ENCODE data around the gene TPCN2.
"Not testable (repeated sequence)": the region's sequence is repeated elsewhere in the genome, so short reads cannot be mapped to it uniquely, and the experiment has no call there.

The TPCN2 gene

DNA sequence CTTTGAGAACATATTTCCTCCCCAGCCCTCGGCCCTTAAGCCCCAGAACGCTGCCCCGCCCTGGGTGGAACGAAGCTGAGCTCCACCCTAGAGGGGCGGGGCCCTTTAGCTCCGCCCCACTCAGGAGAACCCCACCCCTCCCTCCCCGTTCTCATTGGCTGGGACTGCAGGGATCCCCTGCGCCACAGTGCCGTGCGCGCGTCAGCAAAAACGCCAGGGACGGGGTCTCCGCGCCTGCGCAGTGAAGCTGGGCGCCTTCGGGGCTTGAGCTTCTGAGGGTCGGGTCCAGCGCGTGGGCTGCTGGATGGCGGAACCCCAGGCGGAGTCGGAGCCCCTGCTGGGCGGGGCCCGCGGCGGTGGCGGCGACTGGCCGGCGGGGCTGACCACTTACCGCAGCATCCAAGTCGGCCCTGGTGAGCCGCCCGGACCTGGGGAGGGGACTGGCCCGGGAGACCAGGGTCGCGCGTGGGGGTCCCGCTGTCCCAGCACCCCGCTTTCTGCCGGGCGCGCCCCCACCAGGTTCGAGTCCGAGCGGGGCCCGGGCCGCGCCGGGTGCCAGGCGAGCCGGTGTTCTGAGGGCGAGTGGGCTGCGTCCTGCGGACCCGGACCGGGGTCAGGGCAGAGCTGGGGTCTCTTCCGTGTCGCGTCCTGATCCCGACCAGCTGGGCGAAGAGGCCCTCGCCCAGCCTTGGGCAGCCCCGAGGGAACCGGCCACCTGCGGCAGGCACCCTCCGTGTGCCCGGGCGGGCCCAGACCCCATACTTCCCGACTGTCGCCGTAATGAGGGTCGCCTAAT, at the start of gene TPCN2:
TPCN2 (plus strand) TSS at position 239 of the 796 bp plus-strand sequence; CDS start at position 305, 66 bp downstream.
- Mint-ChIP-seq H3K9me3 (no peaks in the 10 kb centered on the region), H3K4me1 (ENCODE audit: low read depth) (peaks cover 20% of the 10 kb centered on the region), H3K27ac (peak within 1 kb of the TSS; percentile 67), H3K27me3 (peaks cover 15% of the 10 kb centered on the region), H3K4me3 (peak within 1 kb of the TSS; percentile 78), H3K36me3 (ENCODE audit: low read depth) (no peaks in the 10 kb centered on the region)
- peak; percentile 94 for DNase-seq

DNA sequence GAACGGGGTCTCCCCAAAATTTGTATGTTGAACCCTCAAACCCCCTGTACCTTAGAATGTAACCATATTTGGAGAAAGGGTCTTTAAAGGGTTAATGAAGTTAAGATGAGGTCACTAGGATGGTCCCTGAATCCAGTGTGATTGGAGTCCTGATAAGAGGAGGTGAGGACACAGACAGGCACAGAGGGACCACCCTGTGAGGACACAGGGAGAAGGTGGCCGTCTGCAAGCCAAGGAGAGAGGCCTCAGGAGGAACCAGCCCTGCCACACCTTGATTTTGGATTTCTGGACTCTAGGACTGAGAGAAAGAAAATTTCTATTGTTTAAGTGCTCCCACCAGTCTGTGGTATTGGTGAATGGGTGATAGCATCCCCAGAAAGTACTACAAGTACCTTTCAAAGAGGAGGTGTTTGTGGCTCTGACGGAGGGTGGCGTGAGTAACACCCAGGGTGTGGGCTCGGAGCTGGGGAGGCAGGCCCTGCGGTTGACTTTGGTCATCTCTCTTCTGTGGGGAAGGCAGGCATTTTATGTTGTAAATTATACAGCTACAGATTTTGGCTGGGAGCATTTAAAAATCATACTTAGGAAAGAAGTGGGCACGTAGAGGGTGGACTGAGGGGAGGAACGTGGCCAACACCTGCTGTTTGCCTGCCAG, 49.5 kb upstream of the TPCN2 start:
- H3K27ac Mint-ChIP-seq: no peak overlapping the region
- H3K4me3 Mint-ChIP-seq: no peak overlapping the region
- no peak for DNase-seq
- H3K36me3 Mint-ChIP-seq (ENCODE audit: low read depth): no peaks in the 10 kb centered on the region
- no peaks in the 10 kb centered on the region for H3K4me1 Mint-ChIP-seq (ENCODE audit: low read depth)
- no peaks in the 10 kb centered on the region for H3K9me3 Mint-ChIP-seq
- H3K27me3 Mint-ChIP-seq: peaks cover 8% of the 10 kb centered on the region

DNA sequence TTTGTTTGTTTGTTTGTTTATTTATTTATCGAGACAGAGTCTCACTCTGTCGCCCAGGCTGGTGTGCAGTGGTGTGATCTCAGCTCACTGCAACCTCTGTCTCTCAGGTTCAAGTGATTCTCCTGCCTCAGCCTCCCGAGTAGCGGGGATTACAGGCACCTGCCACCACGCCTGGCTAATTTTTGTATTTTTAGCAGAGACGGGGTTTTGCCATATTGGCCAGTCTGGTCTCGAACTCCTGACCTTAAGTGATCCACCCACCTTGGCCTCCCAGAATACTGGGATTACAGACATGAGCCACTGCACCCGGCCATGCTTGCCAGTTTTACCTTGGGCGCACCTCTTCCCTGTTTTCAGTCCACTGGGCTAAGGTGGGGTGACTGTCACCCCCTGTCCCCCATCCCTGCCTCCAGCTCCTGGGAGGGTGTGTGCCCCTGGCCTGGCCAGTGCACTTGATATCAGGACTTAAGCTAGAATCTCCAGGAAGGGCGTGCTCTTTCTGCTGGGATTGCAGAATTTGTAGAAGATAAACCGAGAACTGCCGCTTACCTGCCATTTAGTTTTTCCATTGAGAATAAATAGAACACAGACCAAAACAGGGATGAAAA, 48.9 kb upstream of the TPCN2 start:
- H3K4me3 Mint-ChIP-seq; H3K4me1 Mint-ChIP-seq (ENCODE audit: low read depth); H3K27me3 Mint-ChIP-seq; DNase-seq; H3K27ac Mint-ChIP-seq; H3K9me3 Mint-ChIP-seq; H3K36me3 Mint-ChIP-seq (ENCODE audit: low read depth): not testable (repeated sequence)

DNA sequence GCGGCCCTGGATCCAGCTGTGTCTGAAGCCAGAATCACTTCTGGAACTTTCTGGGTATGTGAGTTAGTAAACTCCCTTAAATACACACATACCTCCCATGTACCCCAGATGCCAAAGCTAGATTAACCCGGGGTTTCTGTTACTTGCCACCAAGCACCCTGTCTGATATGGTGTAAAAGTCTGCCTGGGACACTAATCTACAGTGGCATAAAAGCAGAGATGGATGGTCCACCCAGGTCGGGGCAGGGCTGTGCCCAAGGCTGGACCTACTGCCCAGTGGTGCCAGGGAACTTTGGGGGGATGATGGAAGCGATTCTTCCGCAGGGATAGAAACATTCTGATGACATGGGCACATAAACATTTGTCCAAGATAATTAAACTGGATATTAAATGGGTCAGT, 48.3 kb upstream of the TPCN2 start:
- no peak overlapping the region for H3K27ac Mint-ChIP-seq
- DNase-seq: no peak
- H3K27me3 Mint-ChIP-seq: peaks cover 7% of the 10 kb centered on the region
- H3K4me3 Mint-ChIP-seq: no peak overlapping the region
- no peaks in the 10 kb centered on the region for H3K36me3 Mint-ChIP-seq (ENCODE audit: low read depth)
- no peaks in the 10 kb centered on the region for H3K4me1 Mint-ChIP-seq (ENCODE audit: low read depth)
- no peaks in the 10 kb centered on the region for H3K9me3 Mint-ChIP-seq

DNA sequence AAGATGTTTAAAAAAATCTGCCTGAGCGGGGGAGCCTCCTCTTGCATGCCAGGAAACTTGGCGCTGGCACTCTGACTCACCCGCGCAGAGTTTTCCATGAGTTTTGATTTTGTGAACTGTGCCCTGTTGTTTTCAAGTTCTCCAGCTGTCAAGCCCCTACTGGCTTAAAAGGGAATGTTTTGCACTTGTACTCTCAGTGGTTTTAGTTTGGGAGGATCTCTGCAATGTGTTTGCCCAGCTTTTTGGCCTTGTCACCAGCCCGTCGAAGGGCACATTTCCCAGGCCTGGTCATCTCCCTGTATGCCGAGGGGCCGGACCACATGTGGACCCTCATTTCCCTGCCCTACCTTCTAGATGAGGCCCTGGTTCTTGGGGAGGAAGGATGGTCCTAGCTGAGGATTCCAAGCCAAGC, 47.9 kb upstream of the TPCN2 start:
- Mint-ChIP-seq H3K4me1 (ENCODE audit: low read depth) (no peaks in the 10 kb centered on the region), H3K9me3 (no peaks in the 10 kb centered on the region), H3K27ac (no peak overlapping the region), H3K27me3 (peaks cover 9% of the 10 kb centered on the region), H3K36me3 (ENCODE audit: low read depth) (no peaks in the 10 kb centered on the region), H3K4me3 (no peak overlapping the region)
- no peak for DNase-seq

DNA sequence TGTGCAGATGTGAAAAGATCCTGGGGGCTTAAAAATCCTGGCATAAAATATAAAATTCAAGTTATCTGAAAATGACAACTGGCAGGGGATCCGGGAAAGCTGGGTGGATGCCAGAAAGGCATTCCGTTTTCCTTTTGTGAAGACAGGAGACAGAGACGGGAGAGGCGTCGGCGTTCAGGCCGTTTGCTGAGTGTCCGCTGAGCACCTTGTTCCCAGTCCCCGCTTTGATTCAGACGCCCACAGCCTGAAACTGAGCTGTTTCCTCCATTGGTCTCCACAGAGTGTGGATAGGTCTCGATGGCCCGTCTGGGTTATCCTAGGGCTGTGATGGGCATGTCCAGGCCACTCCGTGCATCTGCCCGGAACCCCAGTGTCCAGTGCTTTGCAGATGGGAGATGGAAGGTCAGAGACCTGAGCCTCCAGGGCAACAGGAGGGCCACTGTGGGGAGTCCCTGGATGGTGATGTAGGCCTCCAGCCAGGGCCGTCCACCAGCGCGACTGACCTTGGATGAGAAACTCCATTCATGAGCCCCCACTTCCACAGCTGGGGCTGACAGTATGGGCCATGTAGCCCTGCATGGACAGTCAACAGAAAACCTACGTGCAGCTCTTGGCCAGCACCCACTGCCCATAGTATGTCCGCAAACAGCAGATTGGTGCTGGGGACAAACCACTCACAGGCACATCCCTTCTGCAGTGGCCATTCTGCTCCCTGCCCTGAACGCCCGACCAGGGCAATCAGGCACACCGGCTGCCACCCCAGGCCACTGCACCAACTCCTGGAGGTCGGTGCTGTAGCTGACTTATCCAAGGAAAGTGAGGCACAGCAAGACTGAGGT, 47.3 kb upstream of the TPCN2 start:
- Mint-ChIP-seq H3K4me3 (no peak overlapping the region), H3K27ac (no peak overlapping the region), H3K4me1 (ENCODE audit: low read depth) (no peaks in the 10 kb centered on the region), H3K27me3 (peaks cover 9% of the 10 kb centered on the region), H3K9me3 (no peaks in the 10 kb centered on the region), H3K36me3 (ENCODE audit: low read depth) (no peaks in the 10 kb centered on the region)
- DNase-seq: no peak

DNA sequence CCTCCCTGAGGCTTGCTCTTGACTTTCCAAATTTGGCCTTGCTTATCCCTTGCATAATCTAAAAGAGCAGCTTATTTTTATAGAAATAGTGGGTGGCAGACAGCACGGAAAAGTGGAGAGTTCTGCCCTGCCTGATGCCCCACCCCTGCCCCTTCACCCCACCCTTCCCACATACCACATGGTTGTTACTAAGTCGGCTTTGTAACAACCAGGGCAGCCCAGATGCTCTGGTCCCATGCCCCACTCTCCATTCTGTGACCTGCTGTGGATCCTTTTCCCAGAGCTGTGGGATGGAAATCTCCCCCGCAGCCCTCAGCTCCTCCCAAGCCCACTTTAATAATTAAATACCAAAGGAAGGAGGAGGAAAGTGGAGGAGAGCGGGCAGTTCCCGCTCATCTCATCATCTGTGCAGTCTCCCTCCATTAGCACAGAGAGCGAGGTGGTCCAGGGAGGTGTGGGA, 46.6 kb upstream of the TPCN2 start:
- H3K4me3 Mint-ChIP-seq: no peak overlapping the region
- H3K36me3 Mint-ChIP-seq (ENCODE audit: low read depth): no peaks in the 10 kb centered on the region
- H3K9me3 Mint-ChIP-seq: no peaks in the 10 kb centered on the region
- H3K27me3 Mint-ChIP-seq: peaks cover 9% of the 10 kb centered on the region
- H3K27ac Mint-ChIP-seq: no peak overlapping the region
- DNase-seq: no peak
- H3K4me1 Mint-ChIP-seq (ENCODE audit: low read depth): no peaks in the 10 kb centered on the region

DNA sequence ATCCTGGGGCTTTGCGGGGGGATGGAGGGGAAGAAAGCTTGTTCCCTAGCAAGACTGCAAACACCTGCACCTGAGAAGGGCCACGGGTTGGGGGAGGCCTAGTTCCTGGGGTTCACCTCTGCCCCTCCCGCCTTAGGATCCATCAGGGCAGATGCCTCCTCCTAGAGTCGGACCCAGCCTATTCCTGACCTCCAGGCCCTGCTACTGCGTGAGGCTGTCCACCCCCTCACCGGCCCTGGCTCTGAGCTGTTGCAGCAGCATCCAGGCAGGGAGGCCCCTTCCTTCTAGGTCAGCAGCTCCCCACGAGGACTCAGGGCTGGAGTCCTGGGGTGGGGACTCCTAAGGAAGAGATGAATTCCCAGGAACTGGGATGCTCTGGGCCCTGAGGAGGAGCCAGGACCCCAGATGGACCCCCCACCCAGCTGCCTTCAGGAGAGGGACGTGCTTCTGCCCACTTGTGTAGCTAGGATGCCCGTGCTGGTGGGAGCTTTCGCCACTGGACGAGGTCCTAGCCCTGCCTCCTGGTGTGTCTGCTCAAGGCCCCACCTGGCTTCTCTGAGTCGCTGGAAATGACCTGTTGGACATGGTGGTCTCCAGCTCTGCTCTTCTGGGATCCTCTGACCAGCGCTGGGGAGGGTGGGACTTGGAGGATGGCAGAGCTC, 46.0 kb upstream of the TPCN2 start:
- Mint-ChIP-seq H3K9me3 (no peaks in the 10 kb centered on the region), H3K27ac (no peak overlapping the region), H3K4me3 (no peak overlapping the region), H3K4me1 (ENCODE audit: low read depth) (no peaks in the 10 kb centered on the region), H3K27me3 (peaks cover 9% of the 10 kb centered on the region), H3K36me3 (ENCODE audit: low read depth) (no peaks in the 10 kb centered on the region)
- no peak for DNase-seq

DNA sequence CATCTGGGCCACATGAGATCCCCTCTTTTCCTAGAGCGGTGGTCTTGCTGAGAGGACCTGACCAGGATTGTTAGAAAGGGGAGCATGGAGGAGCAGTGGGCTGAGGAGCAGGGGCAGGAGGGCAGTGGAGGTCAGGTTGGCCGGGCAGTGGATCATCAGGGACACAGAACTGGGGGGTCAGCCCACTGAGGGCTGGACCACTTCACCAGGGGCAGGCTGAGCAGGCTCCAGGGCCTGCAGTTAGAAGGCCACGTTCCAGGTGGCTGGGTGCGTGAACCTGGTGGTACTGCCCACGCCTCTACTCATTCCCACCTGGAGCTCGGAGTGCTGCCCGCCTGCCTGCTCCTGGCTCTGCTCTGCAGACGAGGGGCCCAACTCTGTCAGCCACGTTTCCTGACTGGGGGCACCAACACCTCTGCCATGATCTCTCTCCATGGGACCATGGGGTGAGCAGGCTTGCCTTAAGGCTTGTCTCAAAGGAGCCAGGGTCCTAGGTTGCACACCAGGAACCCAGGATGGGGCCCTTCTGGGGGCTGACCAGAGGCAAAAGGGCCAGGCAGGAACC, 45.3 kb upstream of the TPCN2 start:
- Mint-ChIP-seq H3K36me3 (ENCODE audit: low read depth) (no peaks in the 10 kb centered on the region), H3K4me1 (ENCODE audit: low read depth) (no peaks in the 10 kb centered on the region), H3K27me3 (peaks cover 15% of the 10 kb centered on the region), H3K4me3 (no peak overlapping the region), H3K9me3 (no peaks in the 10 kb centered on the region), H3K27ac (no peak overlapping the region)
- DNase-seq: no peak

DNA sequence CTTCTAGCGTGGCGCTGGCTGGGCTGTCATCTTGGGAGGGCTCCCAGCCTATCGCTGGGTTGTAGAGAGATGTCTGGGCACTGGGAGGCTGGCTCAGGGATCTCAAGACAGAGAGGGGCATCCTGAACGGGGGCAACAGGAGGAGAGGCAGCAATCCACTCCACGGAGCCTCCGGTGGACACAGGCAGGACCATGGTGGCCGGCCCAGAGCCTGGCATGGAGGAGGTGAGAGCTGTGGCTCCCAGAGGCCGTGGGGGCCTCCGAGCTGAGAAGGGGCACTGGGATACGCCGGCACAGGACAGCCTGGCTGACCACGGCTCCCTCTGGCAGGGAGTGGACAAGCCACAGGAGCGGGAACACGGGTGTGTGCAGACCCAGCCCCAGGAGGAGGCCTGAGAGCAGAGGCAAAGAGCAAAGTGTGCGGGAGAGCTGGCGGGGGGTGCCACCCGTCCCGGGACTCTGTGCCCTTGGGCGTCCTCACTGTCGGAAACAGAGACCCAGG, 44.8 kb upstream of the TPCN2 start:
- Mint-ChIP-seq H3K27ac (no peak overlapping the region), H3K4me1 (ENCODE audit: low read depth) (no peaks in the 10 kb centered on the region), H3K4me3 (no peak overlapping the region), H3K27me3 (peaks cover 15% of the 10 kb centered on the region), H3K36me3 (ENCODE audit: low read depth) (no peaks in the 10 kb centered on the region), H3K9me3 (no peaks in the 10 kb centered on the region)
- no peak for DNase-seq

DNA sequence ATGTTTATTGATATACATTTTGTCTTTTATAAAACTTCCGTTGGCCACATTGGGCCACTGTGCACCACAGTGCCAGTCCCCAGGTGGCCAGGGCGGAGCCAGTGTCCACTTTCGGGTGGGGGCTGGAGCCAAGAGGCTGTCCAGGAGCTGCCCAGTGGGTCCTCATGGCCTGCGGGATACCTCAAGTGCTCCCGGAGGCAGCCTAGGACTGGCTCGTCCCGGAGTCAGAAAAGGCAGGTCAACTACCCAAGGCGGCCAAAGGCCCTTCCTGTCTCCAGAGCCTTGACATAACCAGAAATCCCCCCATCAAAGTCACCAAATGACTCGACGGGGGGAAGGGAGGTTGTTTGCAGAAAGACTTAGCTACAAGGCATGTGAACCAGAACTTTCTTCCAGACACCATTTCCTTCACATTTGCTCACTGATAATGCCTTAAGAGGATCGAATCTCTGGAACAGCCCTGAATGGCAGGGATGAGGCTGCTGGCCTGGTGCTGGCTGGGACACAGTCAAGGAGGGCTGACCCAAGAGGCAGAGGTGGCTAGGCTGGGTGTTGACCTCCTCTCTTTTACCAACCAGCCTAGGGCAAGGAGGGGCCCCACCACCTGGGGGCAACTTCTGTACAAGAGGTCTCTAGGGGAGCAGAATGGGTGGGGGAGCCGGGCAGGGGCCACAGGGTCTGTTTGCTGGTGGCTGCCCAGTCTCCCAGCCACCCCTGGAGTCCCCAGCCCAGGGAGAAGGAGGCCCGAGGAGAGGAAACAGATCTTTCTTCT, 44.1 kb upstream of the TPCN2 start:
- H3K4me3 Mint-ChIP-seq: no peak overlapping the region
- no peaks in the 10 kb centered on the region for H3K36me3 Mint-ChIP-seq (ENCODE audit: low read depth)
- H3K27me3 Mint-ChIP-seq: peaks cover 21% of the 10 kb centered on the region
- no peaks in the 10 kb centered on the region for H3K4me1 Mint-ChIP-seq (ENCODE audit: low read depth)
- DNase-seq: no peak
- no peak overlapping the region for H3K27ac Mint-ChIP-seq
- no peaks in the 10 kb centered on the region for H3K9me3 Mint-ChIP-seq

DNA sequence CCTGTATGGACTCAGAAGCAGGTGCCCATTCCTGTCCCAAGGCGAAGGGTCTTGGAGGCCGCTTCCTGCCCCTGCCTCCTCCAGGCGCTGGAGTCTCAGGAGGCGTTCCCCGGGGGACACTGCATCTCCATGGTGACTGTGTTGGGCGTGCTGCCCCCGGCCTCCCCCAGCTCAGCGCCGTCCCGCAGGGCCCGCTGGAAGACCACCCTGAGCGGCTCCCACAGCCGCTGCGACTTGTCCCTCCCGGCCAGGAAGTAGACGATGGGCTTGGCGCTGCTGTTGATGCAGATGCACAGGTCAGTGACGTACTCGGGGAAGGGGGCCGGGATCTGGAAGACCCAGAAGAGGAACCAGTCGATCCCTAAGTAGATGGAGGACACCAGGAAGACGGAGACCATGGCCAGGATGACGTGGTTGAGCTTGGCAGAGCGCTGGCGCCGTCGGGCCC, 43.5 kb upstream of the TPCN2 start:
- Mint-ChIP-seq H3K27ac (no peak overlapping the region), H3K36me3 (ENCODE audit: low read depth) (no peaks in the 10 kb centered on the region), H3K9me3 (no peaks in the 10 kb centered on the region), H3K27me3 (peaks cover 26% of the 10 kb centered on the region), H3K4me1 (ENCODE audit: low read depth) (no peaks in the 10 kb centered on the region), H3K4me3 (no peak overlapping the region)
- DNase-seq: no peak

Measured in activated T-cell treated with anti-CD3 and anti-CD28 coated beads, Interleukin-2, amount 50 U/mL, for 24 hours (primary cell).